Stimulated activated CD8-positive, alpha-beta memory T cell treated with anti-CD3 and anti-CD28 coated beads, Interleukin-7, amount 100 ng/mL, for 48 hours (primary cell): ENCODE measurements around the gene BANP.
"Not testable (repeated sequence)": the region's sequence is repeated elsewhere in the genome, so short reads cannot be mapped to it uniquely, and the experiment has no call there.

Source experiments
- DNase-seq, 2 donors: peaks; one replicate each; pipeline ENCODE4 v3.0.0-alpha.2; 2020; ENCODE audit warnings: low read depth in 1 of 2; ENCODE audit errors: extremely low read depth in 1 of 2

The BANP gene

DNA sequence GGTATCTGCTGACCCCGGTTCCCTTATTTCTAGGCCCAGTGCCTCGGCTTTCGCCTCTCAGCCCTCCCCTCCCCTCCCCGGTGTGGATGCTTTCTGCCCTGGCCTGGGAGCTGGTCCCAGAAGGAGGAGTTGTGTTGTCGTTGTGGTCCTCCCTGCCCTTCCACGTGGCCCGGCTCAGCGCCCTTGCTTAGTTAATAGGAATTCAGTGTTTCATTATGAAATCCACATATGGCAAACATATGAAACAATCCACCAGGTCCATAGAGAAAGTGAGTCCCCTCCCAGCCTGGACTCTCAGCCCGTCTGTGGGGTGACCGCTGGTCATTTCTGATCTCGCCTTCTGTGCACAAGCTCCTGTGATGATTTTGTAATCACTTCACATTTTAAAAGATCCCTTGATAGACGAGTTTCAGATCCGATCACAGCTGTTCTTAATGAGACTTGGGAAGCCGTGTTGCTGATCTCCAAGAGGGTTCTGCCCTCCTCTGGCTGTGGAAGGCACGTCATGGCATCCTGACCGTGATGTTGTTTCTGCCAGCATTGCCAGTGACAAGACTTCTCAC is 112.1 kb downstream of the BANP start:
- no peak for DNase-seq

DNA sequence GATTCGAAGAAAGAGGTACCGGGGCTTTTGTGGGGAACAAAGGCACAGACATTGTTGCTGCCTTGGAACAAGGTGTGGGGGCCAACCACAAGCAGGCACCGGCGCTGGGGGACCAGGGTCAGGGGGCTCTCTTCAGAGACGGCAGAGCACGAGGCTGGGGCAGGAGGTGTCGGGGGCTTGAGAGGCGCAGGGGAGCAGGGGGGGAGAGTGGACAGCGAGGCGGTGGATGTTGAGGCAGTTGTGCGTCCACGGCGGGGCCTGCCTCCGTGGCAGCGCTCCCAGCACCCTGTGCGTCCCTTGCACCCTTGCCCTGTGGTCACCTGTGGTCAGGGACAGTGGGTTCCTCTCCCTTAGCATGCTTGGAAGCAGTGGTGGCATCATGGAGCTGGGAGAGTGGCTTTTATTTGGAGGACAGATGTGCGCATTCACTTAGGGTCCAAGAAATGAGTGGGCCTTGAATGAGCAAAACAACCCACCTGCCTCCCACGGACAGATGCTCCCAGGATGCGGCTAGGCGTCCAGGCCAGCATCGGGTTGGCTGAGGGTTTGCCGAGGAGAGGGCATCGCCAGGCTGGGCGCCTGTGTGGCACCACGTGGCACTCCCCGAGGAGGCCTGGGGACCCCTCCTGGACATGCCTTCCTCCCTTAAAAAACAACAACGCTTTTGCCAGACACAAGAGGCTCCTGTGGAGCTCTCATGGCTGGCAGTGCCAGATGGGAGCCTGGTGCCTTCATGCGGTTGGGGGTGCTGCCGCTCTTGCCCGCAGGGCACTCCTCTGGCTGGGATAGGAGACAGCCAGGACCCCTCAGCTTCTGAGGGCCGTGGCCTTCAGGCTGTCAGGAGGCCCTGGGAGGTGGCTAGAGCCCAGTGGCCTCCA is 113.0 kb downstream of the BANP start:
- DNase-seq: no peak

DNA sequence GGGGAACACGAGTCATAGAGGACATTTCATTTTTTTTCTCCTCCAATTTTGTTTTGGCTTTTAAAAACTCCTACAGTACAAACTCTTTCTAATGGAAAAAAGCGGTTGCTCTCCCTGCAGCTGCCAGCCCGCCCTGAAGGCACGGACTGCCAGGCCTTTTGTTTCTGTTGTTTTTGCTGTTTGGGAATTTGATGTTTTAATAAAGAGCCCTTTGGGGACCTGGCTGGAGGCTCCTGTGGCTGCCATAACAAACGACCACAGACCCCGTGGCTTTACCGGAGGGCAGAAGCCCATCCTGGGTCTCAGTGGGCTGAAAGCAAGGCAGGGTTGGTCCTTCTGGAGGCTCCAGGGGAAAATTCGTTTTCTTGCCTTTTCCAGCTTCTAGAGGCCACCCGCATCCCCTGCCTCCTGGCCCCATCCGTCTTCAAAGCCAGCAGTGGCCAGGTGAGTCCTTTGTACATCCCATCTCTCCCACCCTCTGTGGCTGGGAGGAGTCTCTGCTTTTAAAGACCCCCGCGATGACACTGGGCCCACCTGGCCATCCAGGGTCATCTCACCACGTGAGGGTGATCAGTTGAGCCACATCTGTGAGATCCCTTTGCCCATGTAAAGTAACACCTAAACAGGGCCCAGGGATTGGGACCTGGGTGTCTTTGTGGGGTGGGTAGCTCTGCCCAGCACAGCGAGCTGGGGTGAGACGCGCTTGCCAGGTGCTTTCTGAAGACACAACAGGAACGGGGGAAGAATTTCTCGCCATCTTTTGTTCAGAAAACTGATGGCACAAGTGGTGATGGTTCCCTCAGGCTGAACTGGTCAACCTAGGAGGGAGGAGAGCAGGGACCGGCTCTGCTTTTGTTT is 113.9 kb downstream of the BANP start:
- DNase-seq: no peak

DNA sequence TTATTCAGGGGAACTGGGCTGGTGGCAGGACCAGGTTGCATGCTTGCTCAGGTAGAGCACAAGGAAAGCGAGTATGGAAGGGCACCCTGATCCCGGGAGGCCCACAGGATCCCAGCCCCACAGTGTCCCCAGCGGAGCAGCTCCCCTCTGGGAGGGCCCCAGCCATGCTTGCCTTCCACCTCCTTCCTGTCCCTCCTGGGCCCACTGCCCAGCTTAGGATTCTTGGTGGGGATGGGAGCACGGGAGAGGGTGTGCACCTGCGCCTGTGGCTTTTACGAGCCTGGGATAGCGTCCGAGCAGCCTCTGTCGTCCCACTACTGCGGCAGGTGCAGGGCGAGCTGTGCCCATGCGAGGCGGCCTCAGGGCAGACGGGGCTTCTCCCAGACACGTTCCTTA is 114.5 kb downstream of the BANP start:
- DNase-seq: no peak

DNA sequence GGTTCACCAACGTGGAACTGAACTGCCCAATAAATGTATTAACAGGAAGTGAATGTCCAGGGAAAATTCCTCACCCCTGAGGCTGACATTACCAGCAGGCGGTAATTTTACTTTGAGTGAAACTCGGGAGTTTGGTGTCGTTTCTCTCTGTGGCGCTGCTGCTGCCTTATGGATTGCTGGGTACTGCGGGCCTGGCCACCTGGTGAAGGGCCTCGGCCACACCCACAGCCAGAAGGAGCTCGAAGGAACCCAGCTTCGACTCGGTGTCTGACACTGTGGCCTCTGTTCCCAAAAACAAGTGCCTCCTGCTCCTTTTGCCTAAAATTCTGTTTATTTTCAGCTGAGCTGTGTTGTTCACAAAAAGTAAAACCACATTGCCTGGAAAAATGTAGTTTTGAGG is 115.0 kb downstream of the BANP start:
- no peak for DNase-seq

DNA sequence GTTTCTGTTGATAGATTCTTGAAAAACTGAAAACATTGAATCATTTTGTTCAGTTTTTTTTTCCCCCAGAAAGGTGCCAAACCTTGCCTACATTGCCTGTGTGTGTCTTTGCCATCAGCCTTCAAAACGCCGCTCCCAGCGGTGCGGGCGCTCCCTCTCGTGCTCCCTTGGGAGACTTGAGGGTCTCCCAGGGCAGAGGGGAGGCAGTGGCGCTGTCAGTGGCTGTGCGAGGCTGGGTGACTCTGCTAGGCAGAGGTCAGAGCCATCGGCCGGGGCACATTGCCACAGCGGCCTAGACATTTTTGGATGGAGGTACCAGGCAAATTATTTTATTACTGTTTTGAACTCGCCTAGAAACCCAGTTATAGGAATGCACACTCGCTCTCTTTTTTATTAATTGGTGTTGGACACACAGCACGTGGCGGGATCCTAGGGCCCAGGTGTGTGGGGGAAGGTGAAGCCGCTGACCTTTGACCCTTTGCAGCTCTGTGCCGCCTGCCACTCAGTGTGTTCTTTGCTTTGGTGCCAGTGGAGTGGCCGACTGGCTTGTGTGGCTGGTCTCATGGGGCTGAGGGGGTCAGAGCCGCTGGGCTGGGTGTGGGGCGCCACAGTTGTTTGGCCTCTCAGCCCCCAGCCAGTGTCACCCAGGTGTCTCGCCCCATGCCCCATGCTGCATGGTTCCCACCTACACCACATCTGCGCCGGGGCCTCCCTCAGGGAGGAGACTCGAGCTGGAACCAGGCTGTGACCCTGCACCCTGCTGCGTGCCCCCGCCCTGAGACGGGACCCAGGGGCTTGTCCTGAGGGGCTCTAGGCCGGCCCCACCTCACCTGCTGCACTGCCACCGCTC is 115.7 kb downstream of the BANP start:
- DNase-seq: no peak

DNA sequence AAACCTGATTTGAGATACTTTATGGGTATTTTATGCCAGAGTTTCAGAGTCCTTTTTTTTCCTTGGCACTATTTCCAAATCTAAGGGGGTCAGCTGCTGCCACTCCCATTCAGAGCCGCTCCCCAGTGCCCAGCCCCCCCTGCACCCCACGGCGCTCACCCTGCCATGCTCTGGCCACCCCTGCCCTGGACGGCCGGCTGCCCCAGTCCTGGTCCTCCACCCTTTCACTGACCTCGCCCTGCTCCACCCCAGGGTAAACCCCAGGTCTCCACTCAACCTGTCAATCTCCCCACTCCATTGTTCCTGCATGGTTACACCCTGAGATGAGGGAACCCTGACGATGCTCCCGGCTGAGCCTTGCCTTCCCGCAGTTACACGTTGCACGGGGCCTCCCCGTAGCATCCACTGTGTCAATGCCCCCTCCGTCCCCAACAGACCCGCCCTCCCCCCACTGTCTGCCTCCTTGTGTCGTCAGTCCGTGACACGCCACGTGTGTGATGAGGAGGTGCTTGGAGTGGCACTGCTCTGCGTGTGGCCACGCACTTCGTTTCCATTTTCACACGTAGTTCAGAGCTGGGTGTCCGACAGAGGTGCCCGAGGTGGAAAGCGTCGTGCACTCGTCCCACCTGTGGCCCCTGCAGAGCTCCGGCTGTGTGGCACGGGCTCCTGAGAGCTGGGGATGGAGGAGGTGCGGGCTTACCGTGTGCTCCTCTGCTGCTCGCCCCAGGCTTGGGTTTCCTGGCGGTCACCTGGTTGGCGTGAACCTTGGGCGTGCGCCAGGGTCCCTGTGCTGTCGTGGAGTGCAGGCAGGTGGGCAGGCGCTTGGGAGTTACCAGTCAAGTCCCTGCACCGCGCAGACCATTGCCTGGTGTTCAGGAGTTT is 116.5 kb downstream of the BANP start:
- no peak for DNase-seq

DNA sequence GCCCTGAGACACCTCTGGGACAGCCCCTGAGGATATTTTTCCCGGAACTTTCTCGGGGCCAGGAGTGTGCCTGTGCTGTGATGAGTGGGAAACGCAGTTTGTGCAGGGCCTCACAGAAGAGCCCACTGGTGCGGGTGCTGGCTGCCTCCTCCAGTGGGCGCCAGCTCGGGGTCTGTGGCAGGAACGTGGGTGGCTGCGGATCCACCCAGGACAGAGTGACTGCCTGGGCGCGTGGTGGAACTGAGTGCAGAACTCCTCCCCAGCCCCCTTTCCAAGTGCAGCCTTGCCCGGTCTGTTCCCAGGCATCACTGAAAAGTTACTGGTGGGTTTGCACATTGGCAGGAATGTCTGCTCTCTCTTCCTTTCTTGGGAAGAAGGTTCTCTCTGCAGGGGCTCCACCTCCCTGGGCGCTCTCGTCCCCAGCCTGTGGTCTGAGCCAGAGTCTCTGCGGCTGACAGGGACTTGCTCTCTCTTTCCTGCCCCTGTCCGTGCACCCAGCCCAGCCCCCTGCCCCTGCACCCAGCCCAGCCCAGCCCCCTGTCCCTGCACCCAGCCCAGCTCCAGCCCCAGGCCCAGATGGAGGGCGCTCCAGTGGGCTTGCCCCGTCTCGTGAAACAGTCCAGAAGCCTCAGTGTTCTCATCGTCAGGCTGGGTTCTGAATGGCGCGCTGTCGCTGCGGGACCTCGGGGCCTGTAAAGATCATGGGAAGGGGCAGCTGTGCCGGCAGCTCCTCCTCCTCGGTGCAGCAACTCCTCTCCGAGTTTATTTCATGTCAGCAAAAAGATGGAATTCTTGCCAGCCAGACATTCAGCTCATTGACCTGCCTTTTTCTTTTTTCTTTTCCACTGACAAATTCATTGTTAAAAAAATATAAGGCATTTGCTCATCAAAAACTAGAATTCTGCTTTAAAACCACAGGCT is 117.5 kb downstream of the BANP start:
- no peak for DNase-seq

DNA sequence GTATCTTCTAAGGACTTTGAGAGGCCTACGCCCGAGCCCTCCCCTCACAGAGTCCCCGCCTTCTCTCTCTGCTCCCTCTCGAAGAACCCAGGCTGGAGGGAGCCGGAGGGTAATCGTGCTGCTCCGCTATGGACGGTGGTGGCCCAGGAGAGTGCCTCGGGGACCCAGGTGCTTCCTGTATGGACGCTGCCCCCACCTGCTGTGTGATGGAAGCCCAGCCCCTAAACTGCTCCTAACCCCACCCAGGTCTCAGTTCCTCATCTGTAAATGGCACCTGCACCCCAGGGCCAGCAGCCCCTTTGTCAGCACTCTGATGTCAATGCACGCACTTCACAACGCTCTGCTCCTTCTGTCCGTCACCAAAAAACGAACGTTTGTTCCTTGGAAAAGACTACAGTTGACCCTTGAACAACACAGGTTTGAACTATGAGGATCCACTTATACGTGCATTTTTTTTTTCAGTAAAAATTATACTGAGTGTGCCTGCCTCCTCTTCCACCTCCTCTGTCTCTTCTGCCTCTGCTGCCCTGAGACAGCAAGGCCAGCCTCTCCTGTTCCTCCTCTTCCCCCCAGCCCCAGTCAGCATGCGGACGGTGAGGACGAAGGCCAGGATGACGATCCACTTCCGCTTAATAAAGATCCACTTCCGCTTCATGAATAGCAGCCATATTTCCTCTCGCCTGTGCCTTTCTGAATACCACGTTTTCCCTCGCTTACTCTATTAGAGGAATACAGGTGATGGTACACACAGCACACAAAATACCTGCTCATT is 118.3 kb downstream of the BANP start:
- no peak for DNase-seq

DNA sequence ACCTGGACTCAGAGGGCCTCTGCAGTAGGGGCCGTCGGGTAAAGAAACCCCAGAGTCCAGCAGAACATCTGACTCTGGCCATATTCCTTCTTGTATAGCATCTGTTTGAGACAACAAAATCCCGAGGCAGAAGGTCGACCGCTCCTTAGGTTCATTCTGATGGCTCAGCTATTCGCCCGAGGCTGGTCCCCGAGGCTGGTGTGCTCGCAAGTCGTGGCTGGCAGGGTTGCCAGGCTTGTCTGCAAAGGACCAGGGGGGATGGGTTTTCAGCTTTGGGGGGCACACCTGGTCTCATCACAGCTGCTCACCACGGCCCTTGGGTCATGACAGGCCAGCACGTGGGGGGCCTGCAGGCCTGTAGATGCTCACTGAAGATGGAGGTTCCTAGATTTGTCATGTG is 119.1 kb downstream of the BANP start:
- no peak for DNase-seq

DNA sequence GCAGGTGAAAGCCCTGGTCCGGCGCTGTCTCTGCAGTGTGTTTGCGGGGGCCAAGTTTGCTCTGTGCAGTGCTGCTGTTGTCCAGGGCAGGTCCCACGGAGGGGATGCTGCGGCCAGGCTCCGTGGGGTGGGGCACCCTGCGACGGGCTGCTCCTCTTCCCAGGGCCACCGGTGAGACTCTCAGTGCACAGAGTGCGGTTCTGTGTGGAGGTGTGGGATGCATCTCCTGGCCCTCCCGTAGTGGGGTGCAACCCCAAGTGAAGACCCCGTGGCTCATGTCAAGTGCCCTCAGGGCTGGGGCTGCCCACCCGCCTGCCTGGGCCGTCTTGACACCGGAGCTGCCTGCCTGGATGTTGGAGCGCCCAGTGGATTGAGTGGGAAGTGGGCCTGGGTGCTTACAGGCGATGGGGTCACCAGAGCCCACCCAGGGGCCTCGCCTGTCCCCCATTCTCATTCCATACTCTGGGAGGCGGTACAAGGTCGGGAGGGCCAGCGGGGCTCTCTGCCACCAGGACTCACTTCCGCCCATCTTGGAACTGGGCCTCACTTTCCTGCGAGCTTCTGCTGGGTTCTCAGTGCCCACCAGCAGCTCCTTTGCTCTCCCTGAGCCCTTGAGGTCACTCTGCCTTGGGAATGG is 119.9 kb downstream of the BANP start:
- no peak for DNase-seq

DNA sequence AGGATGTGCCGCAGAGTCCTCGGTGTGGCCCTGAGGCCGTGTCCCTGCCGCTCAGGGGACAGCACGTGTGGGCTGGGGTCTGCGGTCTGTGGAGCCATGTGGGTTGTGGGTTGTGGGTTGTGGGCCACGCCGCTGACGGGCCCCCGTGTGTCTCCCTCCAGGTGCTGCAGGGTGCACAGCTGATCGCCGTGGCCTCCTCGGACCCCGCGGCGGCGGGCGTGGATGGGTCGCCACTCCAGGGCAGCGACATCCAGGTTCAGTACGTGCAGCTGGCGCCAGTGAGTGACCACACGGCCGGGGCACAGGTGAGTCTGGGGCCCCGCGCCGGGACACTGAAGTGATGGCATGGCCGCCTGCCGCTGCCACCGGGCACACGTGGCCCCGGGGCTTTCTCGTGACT is 120.7 kb downstream of the BANP start:
- DNase-seq: no peak

DNA sequence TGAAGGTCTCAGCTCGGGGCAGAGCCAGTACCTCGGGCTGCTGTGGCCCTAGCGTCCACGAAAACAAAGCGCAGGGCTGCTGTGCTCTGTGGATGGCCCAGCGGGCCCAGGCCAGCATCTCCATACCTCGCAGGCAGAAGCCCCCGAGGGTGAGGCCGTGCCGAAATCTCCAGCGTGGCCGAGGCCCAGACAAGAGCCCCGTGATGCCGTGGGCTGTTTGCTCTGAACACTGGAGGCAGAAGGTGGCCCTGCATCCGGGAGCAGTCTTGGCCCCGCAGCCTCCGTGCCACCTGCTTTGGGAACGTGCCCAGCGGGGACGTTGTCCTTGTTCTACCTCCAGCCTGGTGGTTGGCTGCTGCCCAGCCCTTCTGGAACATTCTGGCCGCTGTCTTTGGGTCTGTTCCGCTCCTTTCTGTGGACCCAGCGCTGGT is 121.4 kb downstream of the BANP start:
- DNase-seq: no peak

DNA sequence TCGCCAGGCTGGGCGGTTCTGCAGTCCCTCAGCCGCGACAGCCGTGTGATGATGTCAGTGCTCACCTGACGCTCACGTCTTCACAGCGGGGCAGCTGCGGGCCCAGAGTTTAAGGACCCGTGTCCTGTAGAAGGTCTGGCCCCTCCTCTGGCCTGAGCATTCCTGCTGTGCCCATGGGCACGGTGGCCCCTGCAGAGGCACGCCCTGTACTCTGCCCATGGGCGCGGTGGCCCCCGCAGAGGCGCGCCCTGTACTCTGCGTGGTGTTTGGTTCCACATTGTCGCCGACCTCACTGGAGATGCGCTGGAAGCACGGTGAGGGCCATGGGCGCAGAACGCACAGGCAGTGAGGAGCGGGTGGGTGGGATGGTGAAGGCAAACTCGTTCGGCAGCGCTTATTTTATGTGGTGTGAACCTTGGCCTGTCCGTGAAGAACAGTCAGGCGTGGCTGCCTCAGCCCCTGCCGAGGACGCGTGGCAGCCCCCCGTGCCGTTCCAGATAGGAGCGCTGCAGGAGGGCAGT is 122.0 kb downstream of the BANP start:
- no peak for DNase-seq

DNA sequence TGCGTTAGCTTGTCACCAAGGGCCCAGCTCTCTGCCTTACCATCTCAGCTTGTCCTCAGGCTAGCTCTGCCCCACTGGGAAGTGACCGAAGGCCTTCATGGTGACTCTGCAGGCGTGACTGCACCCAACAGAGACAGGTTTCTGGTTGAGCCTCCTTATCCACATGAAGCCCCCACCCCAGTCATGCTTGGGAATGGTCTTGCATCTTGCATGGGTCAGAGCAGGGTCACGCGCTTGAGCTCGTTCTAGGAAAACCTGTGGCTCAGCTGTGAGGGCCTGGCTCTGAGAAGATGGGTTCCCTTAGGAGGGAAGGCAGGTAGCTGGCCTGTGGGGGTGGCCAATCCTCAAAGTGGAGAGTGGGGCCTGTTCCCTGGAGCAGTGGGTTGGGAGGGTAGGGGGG is 122.8 kb downstream of the BANP start:
- no peak for DNase-seq

DNA sequence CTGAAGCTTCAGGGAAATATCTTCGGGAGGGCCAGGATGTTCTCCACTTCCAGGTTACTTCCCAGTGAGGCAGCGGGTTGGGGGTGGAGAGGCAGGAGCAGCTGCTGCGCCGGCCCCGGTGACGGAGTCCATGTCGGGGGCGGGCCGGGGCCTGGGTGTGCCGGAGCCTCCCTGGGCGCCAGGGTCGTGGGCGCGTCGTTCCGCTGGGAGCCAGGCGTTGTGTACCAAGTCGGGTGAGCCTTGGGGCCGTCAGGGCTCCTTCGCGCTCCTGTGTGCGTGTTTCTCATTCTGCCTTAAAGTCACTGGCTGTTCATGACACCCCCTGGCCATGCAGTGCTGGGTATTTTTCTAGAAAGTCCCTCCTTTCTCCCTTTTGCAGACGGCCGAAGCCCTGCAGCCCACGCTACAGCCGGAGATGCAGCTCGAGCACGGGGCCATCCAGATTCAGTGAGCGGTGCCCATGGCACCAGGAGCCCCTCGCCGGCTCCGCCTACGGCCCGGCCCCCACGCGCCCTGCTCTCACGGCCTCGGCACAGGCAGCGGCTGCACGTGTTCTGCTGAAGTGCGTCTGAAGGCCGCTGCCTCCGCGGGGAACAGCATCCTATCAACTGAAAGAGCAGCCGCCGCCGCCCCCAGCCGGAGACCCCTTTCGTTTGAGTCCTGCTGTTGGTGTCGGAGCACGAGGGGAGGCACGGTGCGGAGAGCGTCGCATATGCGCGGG is 125.1 kb downstream of the BANP start:
- no peak for DNase-seq

DNA sequence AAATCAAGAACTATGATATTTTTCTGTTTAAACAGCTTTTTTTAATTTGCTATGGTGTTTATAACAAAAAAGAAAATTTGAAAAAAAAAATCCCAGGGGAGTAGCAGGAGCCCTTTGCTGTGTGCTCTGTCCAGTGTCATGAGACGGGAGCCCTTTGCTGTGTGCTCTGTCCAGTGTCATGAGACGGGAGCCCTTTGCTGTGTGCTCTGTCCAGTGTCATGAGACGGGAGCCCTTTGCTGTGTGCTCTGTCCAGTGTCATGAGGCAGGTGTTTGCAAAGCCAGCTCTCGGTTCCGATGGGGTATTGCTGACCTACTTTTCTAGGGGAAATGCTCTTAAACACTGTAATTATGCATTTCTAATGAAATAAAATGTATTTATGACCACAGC is 125.7 kb downstream of the BANP start:
- DNase-seq: not testable (repeated sequence)
